Measurements from ENCODE around the gene ACACA. TPM values are rescaled to one million over a fixed set of nuclear protein-coding genes. Genes with fewer than 3 reads are reported as not detected.

Gene ACACA
- total RNA-seq, 1 donor = 72.7 TPM

DNA sequence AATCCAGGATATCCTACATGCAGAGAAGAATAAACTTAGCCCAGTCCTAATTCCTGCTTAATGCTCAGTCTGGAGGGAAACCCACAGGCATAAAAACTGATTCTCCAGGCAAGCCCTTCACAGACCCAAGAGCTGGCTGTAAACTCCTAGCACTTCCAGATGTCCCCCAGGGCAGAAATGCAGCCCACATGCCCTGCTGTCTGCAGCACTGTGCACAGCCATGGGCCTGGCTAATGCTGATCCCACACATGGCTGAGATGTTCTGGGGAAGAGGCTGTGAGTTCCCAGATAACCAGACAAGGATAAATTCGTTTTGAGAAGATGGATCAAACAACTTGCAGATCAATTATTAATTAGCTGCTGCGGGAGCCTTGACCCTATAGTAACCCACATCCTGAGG, 309.5 kb downstream of the ACACA start:
- TF ChIP-seq, protein P1, sequence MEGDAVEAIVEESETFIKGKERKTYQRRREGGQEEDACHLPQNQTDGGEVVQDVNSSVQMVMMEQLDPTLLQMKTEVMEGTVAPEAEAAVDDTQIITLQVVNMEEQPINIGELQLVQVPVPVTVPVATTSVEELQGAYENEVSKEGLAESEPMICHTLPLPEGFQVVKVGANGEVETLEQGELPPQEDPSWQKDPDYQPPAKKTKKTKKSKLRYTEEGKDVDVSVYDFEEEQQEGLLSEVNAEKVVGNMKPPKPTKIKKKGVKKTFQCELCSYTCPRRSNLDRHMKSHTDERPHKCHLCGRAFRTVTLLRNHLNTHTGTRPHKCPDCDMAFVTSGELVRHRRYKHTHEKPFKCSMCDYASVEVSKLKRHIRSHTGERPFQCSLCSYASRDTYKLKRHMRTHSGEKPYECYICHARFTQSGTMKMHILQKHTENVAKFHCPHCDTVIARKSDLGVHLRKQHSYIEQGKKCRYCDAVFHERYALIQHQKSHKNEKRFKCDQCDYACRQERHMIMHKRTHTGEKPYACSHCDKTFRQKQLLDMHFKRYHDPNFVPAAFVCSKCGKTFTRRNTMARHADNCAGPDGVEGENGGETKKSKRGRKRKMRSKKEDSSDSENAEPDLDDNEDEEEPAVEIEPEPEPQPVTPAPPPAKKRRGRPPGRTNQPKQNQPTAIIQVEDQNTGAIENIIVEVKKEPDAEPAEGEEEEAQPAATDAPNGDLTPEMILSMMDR (IDR thresholded peaks at IDR 0.05; ENCODE audit: insufficient read depth, low read length) = no peak
- no peak for DNase-seq (ENCODE audit: low read depth)
- no peak overlapping the region for H3K4me3 ChIP-seq (ENCODE audit: low read depth, low read length)

DNA sequence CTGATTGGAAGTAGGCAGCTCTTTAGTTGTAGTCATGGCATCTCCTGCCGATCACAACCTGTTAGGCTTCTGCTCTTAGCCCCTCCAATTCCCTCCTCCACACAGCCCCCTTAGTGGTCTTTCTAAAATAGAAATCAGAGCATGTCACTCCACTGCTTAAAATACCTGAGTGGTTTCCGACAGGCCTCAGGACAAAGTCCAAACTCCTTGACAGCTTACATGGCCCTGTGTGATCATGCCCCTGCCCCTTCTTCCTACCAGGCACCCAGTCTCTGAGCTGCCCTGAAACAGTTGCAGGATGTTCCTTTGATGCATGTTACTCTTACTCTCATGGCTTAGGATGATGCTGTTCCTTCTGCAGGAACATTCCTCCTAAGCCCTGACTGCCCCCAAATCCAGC, 310.6 kb downstream of the ACACA start:
- no peak for DNase-seq (ENCODE audit: low read depth)
- H3K4me3 ChIP-seq (ENCODE audit: low read depth, low read length) = no peak overlapping the region
- TF ChIP-seq, protein P1 (IDR thresholded peaks at IDR 0.05; ENCODE audit: insufficient read depth, low read length) = no peak

DNA sequence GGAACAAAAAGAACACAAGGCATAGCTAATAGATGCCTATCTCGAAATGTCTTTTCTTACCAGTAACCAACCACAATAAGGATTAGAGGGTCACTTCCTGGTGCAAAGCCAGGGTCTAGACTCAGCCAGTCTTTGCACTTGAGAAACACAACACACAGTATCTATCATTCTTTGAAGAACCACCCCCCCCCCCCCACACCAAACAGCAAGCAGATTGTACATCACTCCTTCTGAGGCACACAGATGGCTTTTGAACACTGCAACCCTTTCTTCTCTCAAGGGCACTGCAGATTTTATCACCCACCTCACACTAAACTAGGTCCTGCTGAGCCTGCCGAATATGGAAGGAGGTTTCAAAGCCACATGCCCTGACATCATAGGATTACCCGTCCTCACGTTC, 312.2 kb downstream of the ACACA start:
- no peak for DNase-seq (ENCODE audit: low read depth)
- TF ChIP-seq, protein P1 (IDR thresholded peaks at IDR 0.05; ENCODE audit: insufficient read depth, low read length) = no peak
- H3K4me3 ChIP-seq (ENCODE audit: low read depth, low read length) = no peak overlapping the region

DNA sequence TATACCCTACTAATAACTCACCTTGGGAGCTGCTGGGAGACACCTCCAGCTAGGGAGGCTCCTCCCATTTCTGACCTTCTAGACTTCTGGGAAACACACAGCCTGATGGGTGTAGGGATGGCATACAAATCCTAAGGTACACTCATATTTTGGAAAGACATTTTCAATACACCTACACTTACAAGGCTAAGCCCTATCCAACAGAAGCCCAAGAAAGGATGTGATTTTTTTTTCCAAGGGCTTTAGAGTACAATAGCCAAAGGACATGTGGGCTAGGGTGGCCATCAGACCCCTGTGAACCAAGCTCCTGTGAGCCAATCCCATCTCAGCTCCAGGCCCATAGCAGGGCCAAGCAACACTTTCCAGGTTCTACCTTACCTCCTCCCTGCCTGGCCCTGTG, 313.9 kb downstream of the ACACA start:
- TF ChIP-seq, protein P1 (IDR thresholded peaks at IDR 0.05; ENCODE audit: insufficient read depth, low read length) = no peak
- no peak overlapping the region for H3K4me3 ChIP-seq (ENCODE audit: low read depth, low read length)
- no peak for DNase-seq (ENCODE audit: low read depth)

DNA sequence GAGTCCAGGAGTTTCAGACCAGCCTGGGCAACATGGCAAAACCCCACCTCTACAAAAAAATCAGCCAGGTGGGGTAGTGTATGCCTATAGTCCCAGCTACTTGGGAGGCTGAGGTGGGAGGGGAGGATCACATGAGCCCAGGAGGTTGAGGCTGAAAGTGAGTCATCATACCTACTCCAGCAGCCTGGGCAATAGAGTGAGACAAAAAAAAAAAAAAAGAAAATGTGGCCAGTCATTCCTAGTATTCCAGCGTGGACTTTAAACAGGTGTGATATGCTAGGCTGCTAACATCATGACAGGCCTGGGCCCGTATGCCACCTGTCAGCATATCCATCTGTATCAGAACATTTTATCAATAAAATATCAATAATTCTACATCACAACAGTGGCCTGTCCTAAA, 314.6 kb downstream of the ACACA start:
- no peak overlapping the region for H3K4me3 ChIP-seq (ENCODE audit: low read depth, low read length)
- TF ChIP-seq, protein P1 (IDR thresholded peaks at IDR 0.05; ENCODE audit: insufficient read depth, low read length) = no peak
- DNase-seq (ENCODE audit: low read depth) = no peak

DNA sequence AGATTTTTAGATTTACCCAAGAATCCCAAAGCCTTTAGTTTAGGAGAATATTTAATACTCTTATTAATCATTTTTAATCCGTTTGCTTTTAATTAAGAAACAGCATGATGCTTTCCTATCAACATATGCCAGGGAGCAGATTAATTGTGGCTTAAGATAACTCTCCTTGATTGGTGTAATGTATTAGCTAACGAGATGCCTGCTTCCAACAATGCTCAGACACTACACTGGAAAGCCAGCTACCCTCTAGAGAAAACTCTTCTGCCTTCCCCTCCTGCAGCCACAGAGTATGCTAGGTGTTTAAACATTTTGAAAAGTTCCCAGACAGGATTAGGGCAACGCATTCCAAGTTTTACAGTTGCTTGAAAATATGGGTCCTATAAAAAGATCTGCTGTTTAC, 315.7 kb downstream of the ACACA start:
- DNase-seq (ENCODE audit: low read depth) = no peak
- no peak overlapping the region for H3K4me3 ChIP-seq (ENCODE audit: low read depth, low read length)
- TF ChIP-seq, protein P1 (IDR thresholded peaks at IDR 0.05; ENCODE audit: insufficient read depth, low read length) = no peak

DNA sequence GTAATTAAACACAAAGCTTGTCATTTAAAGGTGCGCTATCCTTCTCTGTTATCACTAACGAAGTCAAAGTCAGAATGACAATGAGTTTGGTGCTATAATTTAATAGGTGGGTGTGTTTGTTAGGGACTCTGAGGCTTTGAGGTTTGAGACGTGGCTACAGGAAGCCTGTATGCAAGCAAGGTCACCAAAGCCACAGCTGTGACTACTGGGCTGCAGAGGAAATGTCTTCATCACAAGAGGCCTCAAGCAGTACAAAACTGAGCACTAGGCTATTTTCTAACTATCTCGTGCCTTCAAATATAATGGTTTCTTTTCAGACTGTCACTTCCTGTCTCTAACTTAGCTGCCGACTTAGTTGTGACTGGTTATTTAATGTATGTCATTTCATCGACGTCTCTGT, 316.7 kb downstream of the ACACA start:
- TF ChIP-seq, protein P1 (IDR thresholded peaks at IDR 0.05; ENCODE audit: insufficient read depth, low read length) = no peak
- no peak for DNase-seq (ENCODE audit: low read depth)
- H3K4me3 ChIP-seq (ENCODE audit: low read depth, low read length) = no peak overlapping the region

Data from fibroblast of the aortic adventitia (primary cell).